SU-DHL-6 (cell line): ENCODE results near the gene GRID1.

Experiments used
- H2AFZ ChIP-seq: fragments of 200-600 bp; sonication (generic); 2 replicates; pipeline ENCODE4 v1.6.1; 2014; ENCODE audit warnings: low read depth, mild to moderate bottlenecking, moderate library complexity, mixed read lengths, antibody characterized with exemption, low read length; ENCODE audit not compliant: severe bottlenecking
- H3F3A ChIP-seq: fragments of 200-600 bp; shearing (Covaris generic); 2 replicates; pipeline ENCODE4 v1.6.0; 2016; ENCODE audit warnings: antibody characterized with exemption, mild to moderate bottlenecking; ENCODE audit not compliant: insufficient read depth
- H3K27ac ChIP-seq: fragments of 200-600 bp; sonication (generic); 2 replicates; pipeline ENCODE4 v1.5.1; 2016; ENCODE audit warnings: low read depth, mild to moderate bottlenecking, low read length, moderate library complexity, mixed read lengths
- H3K27me3 ChIP-seq: fragments of 200-600 bp; sonication (generic), shearing (Covaris generic); 2 replicates; pipeline ENCODE4 v1.6.0; 2014; ENCODE audit warnings: mild to moderate bottlenecking, low read length
- H3K36me3 ChIP-seq: fragments of 200-600 bp; sonication (generic); 2 replicates; pipeline ENCODE4 v1.6.1; 2014; ENCODE audit warnings: mild to moderate bottlenecking, low read length, mixed read lengths
- H3K4me2 ChIP-seq: fragments of 300-600, 200-600 bp; shearing (Covaris generic), sonication (generic); 2 replicates; pipeline ENCODE4 v1.6.0; 2014; ENCODE audit warnings: low read length, low read depth, mild to moderate bottlenecking; ENCODE audit not compliant: poor library complexity, severe bottlenecking
- H3K4me3 ChIP-seq: fragments of 200-600 bp; sonication (generic); 2 replicates; pipeline ENCODE4 v1.5.1; 2014; ENCODE audit warnings: antibody characterized with exemption, low read length, mild to moderate bottlenecking, mixed read lengths; ENCODE audit not compliant: insufficient read depth, poor library complexity, severe bottlenecking
- H3K79me2 ChIP-seq: fragments of 200-600 bp; sonication (generic); 2 replicates; pipeline ENCODE4 v1.6.1; 2014; ENCODE audit warnings: mild to moderate bottlenecking, low read length, moderate library complexity; ENCODE audit not compliant: insufficient read depth
- H3K9ac ChIP-seq: fragments of 200-600 bp; sonication (generic); 2 replicates; pipeline ENCODE4 v1.7.0; 2014; ENCODE audit warnings: mild to moderate bottlenecking, low read length
- H3K9me2 ChIP-seq: fragments of 200-600 bp; sonication (generic); replicated peaks from 2 replicates; pipeline ENCODE4 v1.6.1; 2014; ENCODE audit warnings: low read length; ENCODE audit not compliant: insufficient read depth
- H3K9me3 ChIP-seq: fragments of 200-600 bp; sonication (generic); 2 replicates; pipeline ENCODE4 v1.6.1; 2014; ENCODE audit warnings: low read length, mixed read lengths; ENCODE audit not compliant: insufficient read depth
- H4K20me1 ChIP-seq: fragments of 200-600 bp; sonication (generic); 2 replicates; pipeline ENCODE4 v1.6.1; 2014; ENCODE audit warnings: low read depth, mild to moderate bottlenecking, antibody characterized with exemption, low read length, moderate library complexity, mixed read lengths
- CTCF ChIP-seq: fragments of 200-600 bp; sonication (generic); IDR thresholded peaks from one replicate; pipeline ENCODE4 v1.5.1; 2017; ENCODE audit warnings: antibody characterized with exemption, mild to moderate bottlenecking, low read length, moderate library complexity; ENCODE audit not compliant: insufficient read depth, poor library complexity, severe bottlenecking
- EZH2phosphoT487 ChIP-seq: fragments of 200-600 bp; sonication (generic), shearing (Covaris generic); conservative IDR thresholded peaks from 2 replicates; pipeline ENCODE4 v1.6.1; 2018; ENCODE audit warnings: mild to moderate bottlenecking, antibody characterized with exemption, low read length, moderate library complexity, mixed read lengths

The GRID1 gene

GRCh38 chr10:85915245-85915846 is 451.2 kb downstream of the GRID1 start:
- Histone ChIP-seq H3K27ac (no peak overlapping the region), H3K4me2 (no peak overlapping the region), H3K9me2 (no peaks in the 10 kb centered on the region), H4K20me1 (no peaks in the 10 kb centered on the region), H3K27me3 (no peaks in the 10 kb centered on the region), H3K9ac (no peak overlapping the region), H3K79me2 (no peaks in the 10 kb centered on the region), H2AFZ (no peak overlapping the region), H3K4me3 (no peak overlapping the region), H3K36me3 (no peaks in the 10 kb centered on the region), H3K9me3 (no peaks in the 10 kb centered on the region), H3F3A (no peaks in the 10 kb centered on the region)
- TF ChIP-seq EZH2phosphoT487: no peak
- no peak for TF ChIP-seq CTCF

- Histone ChIP-seq H3K36me3 (no peaks in the 10 kb centered on the region), H3K4me3 (no peak overlapping the region), H2AFZ (no peak overlapping the region), H3K9me3 (no peaks in the 10 kb centered on the region), H3K4me2 (no peak overlapping the region), H3F3A (no peaks in the 10 kb centered on the region), H3K27ac (no peak overlapping the region), H3K27me3 (no peaks in the 10 kb centered on the region), H3K9me2 (no peaks in the 10 kb centered on the region), H3K79me2 (no peaks in the 10 kb centered on the region), H3K9ac (no peak overlapping the region), H4K20me1 (no peaks in the 10 kb centered on the region)
- TF ChIP-seq CTCF: no peak
- TF ChIP-seq EZH2phosphoT487: no peak
Measured at GRCh38 chr10:85914720-85915119, 451.9 kb downstream of the GRID1 start.

GRCh38 chr10:85908462-85908861 is 458.1 kb downstream of the GRID1 start:
- H3F3A ChIP-seq: no peaks in the 10 kb centered on the region
- H3K9me3 ChIP-seq: no peaks in the 10 kb centered on the region
- H3K4me3 ChIP-seq: no peak overlapping the region
- no peaks in the 10 kb centered on the region for H3K79me2 ChIP-seq
- no peak overlapping the region for H3K9ac ChIP-seq
- H4K20me1 ChIP-seq: no peaks in the 10 kb centered on the region
- no peak overlapping the region for H3K27ac ChIP-seq
- no peaks in the 10 kb centered on the region for H3K36me3 ChIP-seq
- no peak overlapping the region for H2AFZ ChIP-seq
- no peak overlapping the region for H3K4me2 ChIP-seq
- H3K27me3 ChIP-seq: no peaks in the 10 kb centered on the region
- TF ChIP-seq CTCF (no peak), EZH2phosphoT487 (no peak)
- no peaks in the 10 kb centered on the region for H3K9me2 ChIP-seq
